ENCODE results near the gene SHOC1.

The SHOC1 gene

DNA sequence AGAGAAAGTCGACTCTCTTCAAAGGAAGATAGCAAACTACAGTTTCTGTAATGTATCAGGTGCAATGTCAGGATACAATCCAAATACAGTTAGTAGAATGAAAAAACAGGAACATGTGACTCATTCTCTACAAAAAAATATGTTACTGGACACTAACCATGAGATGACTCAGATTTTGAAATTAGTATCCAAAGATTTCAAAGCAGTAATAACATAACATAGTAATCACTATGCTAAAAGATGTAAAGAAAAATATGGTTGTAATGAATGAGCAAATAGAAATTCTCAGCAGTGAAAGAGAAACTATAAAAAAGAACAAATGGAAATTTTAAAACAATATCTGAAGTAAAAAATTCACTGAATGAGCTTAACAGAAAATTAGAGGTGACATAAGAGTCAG, 42.3 kb downstream of the SHOC1 start:
- H3K27ac ChIP-seq: no peak overlapping the region
- TF ChIP-seq, protein P1, sequence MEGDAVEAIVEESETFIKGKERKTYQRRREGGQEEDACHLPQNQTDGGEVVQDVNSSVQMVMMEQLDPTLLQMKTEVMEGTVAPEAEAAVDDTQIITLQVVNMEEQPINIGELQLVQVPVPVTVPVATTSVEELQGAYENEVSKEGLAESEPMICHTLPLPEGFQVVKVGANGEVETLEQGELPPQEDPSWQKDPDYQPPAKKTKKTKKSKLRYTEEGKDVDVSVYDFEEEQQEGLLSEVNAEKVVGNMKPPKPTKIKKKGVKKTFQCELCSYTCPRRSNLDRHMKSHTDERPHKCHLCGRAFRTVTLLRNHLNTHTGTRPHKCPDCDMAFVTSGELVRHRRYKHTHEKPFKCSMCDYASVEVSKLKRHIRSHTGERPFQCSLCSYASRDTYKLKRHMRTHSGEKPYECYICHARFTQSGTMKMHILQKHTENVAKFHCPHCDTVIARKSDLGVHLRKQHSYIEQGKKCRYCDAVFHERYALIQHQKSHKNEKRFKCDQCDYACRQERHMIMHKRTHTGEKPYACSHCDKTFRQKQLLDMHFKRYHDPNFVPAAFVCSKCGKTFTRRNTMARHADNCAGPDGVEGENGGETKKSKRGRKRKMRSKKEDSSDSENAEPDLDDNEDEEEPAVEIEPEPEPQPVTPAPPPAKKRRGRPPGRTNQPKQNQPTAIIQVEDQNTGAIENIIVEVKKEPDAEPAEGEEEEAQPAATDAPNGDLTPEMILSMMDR (conservative IDR thresholded peaks at IDR 0.05): no peak

Measured in VCaP (cell line).